GM12874 (cell line): Measurements from ENCODE around the gene CTXN1.

ENCODE experiments used
- CTCF ChIP-seq: IDR thresholded peaks from 2 replicates; pipeline ENCODE4 v1.5.1; 2011; ENCODE audit warnings: low read depth, mild to moderate bottlenecking, control low read depth, low read length, moderate library complexity; ENCODE audit not compliant: insufficient read depth

Gene CTXN1

GRCh38 chr19:7921967-7922835 lies 3.7 kb downstream of the CTXN1 start:
- no peak for TF ChIP-seq CTCF

GRCh38 chr19:7921302-7921966 lies 4.5 kb downstream of the CTXN1 start:
- no peak for TF ChIP-seq CTCF

- no peak for TF ChIP-seq CTCF
Measured at GRCh38 chr19:7920519-7921301, 5.2 kb downstream of the CTXN1 start.

DNA sequence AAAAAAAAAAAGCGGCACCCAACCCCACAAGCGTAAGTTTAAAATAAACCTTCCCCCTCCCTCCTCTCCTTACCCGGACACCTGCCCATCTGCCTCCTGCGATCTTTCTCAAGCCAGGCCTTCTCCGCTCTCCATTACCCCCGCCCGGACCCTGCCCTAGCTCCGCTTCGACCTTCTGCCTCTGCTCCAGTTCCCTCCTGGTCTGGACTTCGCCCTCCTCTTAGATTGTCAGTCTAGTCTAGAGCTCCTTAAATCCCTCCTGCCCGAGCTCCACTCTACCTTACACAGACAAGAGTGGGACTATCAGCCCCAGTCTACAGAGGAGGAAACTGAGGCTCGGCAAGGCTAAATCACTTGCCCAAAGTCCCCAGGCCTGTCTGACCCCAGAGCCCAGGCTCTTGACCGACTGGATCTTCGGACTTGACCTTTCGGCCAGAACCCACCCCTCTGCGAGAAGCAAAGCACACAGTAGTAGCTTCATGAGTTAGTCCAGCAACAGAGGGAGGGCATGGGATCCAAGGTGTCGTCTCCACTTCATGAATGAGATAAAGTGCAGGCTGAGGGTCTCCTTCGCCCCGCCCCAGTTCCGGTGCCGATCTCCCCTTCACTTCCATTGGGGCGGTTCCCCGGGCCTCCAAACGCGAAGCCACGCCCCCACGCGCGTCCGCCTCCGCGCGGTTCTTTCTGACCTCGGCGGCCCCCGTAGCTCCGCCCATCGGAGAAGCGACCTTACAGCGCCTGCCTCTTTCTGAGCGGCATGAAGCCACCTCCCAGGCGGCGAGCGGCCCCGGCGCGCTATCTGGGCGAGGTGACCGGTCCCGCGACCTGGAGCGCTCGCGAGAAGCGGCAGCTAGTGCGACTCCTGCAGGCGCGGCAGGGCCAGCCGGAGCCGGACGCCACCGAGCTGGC lies 6.1 kb downstream of the CTXN1 start, which contains the start of gene SNAPC2:
TSS of gene SNAPC2 (plus strand) at position 729 of the 909 bp plus-strand sequence. CDS start at position 758, 29 bp downstream.
- TF ChIP-seq CTCF = 0 out of 2 replicates have a peak, but pooled peaks have one; percentile 2

GRCh38 chr19:7918615-7919421 lies 7.1 kb downstream of the CTXN1 start:
- TF ChIP-seq CTCF = no peak

DNA sequence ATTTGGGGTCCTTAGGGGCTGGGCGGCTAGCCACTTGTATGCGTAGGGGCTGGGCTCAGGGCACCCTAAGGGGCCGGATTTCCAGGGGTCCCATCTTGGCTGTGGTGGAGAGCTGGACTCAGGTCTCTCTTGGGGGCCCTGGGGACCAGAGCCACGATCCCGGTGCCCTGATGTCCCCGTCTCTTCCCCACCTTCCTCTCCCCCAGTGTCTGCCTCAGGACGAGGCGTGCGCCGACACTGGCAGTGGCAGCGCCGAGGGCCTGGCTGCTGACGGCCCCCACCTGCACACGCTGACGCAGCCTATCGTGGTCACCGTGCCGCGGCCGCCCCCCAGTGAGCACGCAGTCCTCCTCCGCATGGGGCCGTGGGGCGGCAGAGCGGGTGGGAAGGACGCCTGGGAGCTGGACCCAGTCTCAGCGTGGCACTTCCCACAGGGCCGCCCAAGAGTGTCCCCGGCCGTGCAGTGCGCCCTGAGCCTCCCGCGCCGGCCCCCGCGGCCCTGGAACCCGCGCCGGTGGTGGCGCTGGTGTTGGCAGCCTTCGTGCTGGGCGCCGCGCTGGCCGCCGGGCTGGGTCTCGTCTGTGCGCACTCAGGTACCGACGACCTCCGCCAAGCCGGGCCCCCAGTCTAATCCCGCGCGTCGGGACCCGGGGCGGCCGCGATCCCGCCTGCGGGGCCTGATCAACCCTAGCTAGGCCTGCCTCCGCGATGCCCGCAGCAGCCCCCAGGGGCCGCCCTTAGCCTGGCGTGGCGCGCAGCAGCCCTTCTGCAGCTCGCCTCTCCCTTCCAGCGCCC lies 8.5 kb downstream of the CTXN1 start:
- peak; percentile 87 for TF ChIP-seq CTCF
